Hepatocyte (in vitro differentiated cells): ENCODE results near the gene CEACAM20. TPM values are rescaled to one million over a fixed set of nuclear protein-coding genes. Genes with fewer than 3 reads are reported as not detected.
A peak's percentile ranks its signal among the peaks of the same experiment; 100 is the strongest.

Experiments used
- DNase-seq: peaks from one replicate; pipeline ENCODE4 v3.0.0-alpha.2; 2016; ENCODE audit warnings: low spot score
- H2AFZ ChIP-seq: fragments of 200-600 bp; sonication (generic); 2 replicates; pipeline ENCODE4 v1.6.0; 2016; ENCODE audit warnings: antibody characterized with exemption, mild to moderate bottlenecking
- H3K27ac ChIP-seq: fragments of 200-600 bp; sonication (generic); 2 replicates; pipeline ENCODE4 v1.5.1; 2016; ENCODE audit warnings: mild to moderate bottlenecking
- H3K27me3 ChIP-seq: fragments of 200-600 bp; sonication (generic); 2 replicates; pipeline ENCODE4 v1.6.1; 2016
- H3K36me3 ChIP-seq: fragments of 200-600 bp; sonication (generic); replicated peaks from 2 replicates; pipeline ENCODE4 v1.5.1; 2016; ENCODE audit warnings: low read depth; ENCODE audit not compliant: insufficient read depth
- H3K4me1 ChIP-seq: fragments of 200-600 bp; sonication (generic); 2 replicates; pipeline ENCODE4 v1.5.1; 2016; ENCODE audit warnings: mild to moderate bottlenecking, moderate library complexity; ENCODE audit not compliant: insufficient read depth
- H3K4me2 ChIP-seq: fragments of 200-600 bp; sonication (generic); 2 replicates; pipeline ENCODE4 v1.6.0; 2016
- H3K4me3 ChIP-seq: fragments of 200-600 bp; sonication (generic); 2 replicates; pipeline ENCODE4 v1.5.1; 2016; ENCODE audit warnings: mild to moderate bottlenecking
- H3K79me2 ChIP-seq: fragments of 200-600 bp; sonication (generic); 2 replicates; pipeline ENCODE4 v1.6.0; 2017; ENCODE audit warnings: mild to moderate bottlenecking
- H3K9me2 ChIP-seq: fragments of 200-600 bp; sonication (generic); replicated peaks from 2 replicates; pipeline ENCODE4 v1.6.0; 2017; ENCODE audit warnings: mild to moderate bottlenecking; ENCODE audit not compliant: insufficient read depth
- H3K9me3 ChIP-seq: fragments of 200-600 bp; sonication (generic); 2 replicates; pipeline ENCODE4 v1.5.1; 2016; ENCODE audit warnings: low read depth, mild to moderate bottlenecking
- H4K20me1 ChIP-seq: fragments of 200-600 bp; sonication (generic); 2 replicates; pipeline ENCODE4 v1.6.0; 2016; ENCODE audit warnings: mild to moderate bottlenecking; ENCODE audit not compliant: insufficient read depth, poor library complexity, severe bottlenecking
- CTCF ChIP-seq: fragments of 200-600 bp; sonication (generic); IDR thresholded peaks from 2 replicates; pipeline ENCODE4 v1.5.1; 2016; ENCODE audit warnings: antibody characterized with exemption, mild to moderate bottlenecking; ENCODE audit not compliant: poor library complexity
- EZH2 ChIP-seq: fragments of 200-600 bp; sonication (generic); IDR thresholded peaks from 2 replicates; pipeline ENCODE4 v1.6.1; 2016; ENCODE audit warnings: antibody characterized with exemption, mild to moderate bottlenecking, borderline replicate concordance
- EZH2phosphoT487 ChIP-seq: fragments of 200-600 bp; sonication (generic); IDR thresholded peaks from one replicate; pipeline ENCODE4 v1.6.1; 2018; ENCODE audit warnings: antibody characterized with exemption, mild to moderate bottlenecking, low read depth, moderate library complexity; ENCODE audit not compliant: unreplicated experiment, severe bottlenecking
- WGBS: methylation state at CpG from one replicate; pipeline ENCODE4 v1.1.6; 2016; ENCODE audit warnings: low lambda C conversion rate; ENCODE audit errors: missing lambda C conversion rate; 5-methylcytosine and 5-hydroxymethylcytosine counted together
- polyA plus RNA-seq: library from polyadenylated mRNA; unstranded; fragments of >200 nt; fragmentation: Nextera tagmentation; extraction: Ambion mirVana; gene quantifications from 2 replicates; pipeline ENCODE4 v1.2.1, GENCODE V29; 2016
- total RNA-seq: library from RNA; depleted of rRNA; stranded (reverse); fragments of >200 nt; gene quantifications from 2 replicates; pipeline ENCODE4 v1.2.3, GENCODE V29; 2014

Gene CEACAM20
- total and polyA plus RNA-seq, 2 experiments from 2014 or later: 0.39 to 1.5 TPM

GRCh38 chr19:44557933-44558332 lies 28.5 kb upstream of the CEACAM20 start:
- Histone ChIP-seq H3K9me3 (no peaks in the 10 kb centered on the region), H3K4me2 (no peak overlapping the region), H3K4me3 (no peak overlapping the region), H3K9me2 (no peaks in the 10 kb centered on the region), H3K4me1 (peaks cover 5% of the 10 kb centered on the region), H3K27me3 (no peaks in the 10 kb centered on the region), H3K27ac (no peak overlapping the region), H2AFZ (no peak overlapping the region), H3K36me3 (no peaks in the 10 kb centered on the region), H4K20me1 (no peaks in the 10 kb centered on the region), H3K79me2 (no peaks in the 10 kb centered on the region)
- WGBS: 94% methylated on average over 2 of the region's 2 CpGs
- TF ChIP-seq EZH2phosphoT487 (no peak), EZH2 (no peak), CTCF (no peak)
- no peak for DNase-seq

- Histone ChIP-seq H3K27me3 (no peaks in the 10 kb centered on the region), H4K20me1 (no peaks in the 10 kb centered on the region), H3K9me2 (no peaks in the 10 kb centered on the region), H3K4me3 (no peak overlapping the region), H3K4me2 (no peak overlapping the region), H3K9me3 (no peaks in the 10 kb centered on the region), H3K27ac (no peak overlapping the region), H3K36me3 (no peaks in the 10 kb centered on the region), H3K4me1 (no peaks in the 10 kb centered on the region), H3K79me2 (no peaks in the 10 kb centered on the region), H2AFZ (no peak overlapping the region)
- no peak for DNase-seq
- WGBS: 85% methylated on average over 2 of the region's 2 CpGs
- TF ChIP-seq EZH2 (no peak), EZH2phosphoT487 (no peak), CTCF (no peak)
These were observed 25.3 kb upstream of the CEACAM20 start for GRCh38 chr19:44554641-44555246.

- no peaks in the 10 kb centered on the region for H3K27me3 ChIP-seq
- peak overlapping the region; percentile 53 for H3K27ac ChIP-seq
- no peak overlapping the region for H3K4me2 ChIP-seq
- no peak for DNase-seq
- no peak overlapping the region for H3K4me3 ChIP-seq
- H2AFZ ChIP-seq: no peak overlapping the region
- H3K4me1 ChIP-seq: no peaks in the 10 kb centered on the region
- no peaks in the 10 kb centered on the region for H3K36me3 ChIP-seq
- no peaks in the 10 kb centered on the region for H3K9me2 ChIP-seq
- TF ChIP-seq CTCF (no peak), EZH2 (no peak), EZH2phosphoT487 (no peak)
- H3K9me3 ChIP-seq: no peaks in the 10 kb centered on the region
- no peaks in the 10 kb centered on the region for H4K20me1 ChIP-seq
- H3K79me2 ChIP-seq: no peaks in the 10 kb centered on the region
- 59% methylated on average over 6 of the region's 6 CpGs for WGBS
These were observed 24.1 kb upstream of the CEACAM20 start for GRCh38 chr19:44553478-44554171.
